H1 (cell line): Measurements from ENCODE around the gene TFCP2. TPM values are rescaled to one million over a fixed set of nuclear protein-coding genes. Genes with fewer than 3 reads are reported as not detected.

Experiments used
- CTCF ChIA-PET: fragments of 300-600 bp; sonication (Branson Sonifier 250); formaldehyde crosslinking; loops from one replicate; lab custom pipeline; 2021; ENCODE audit not compliant: partially characterized antibody; lab: Charles Lee
- POLR2A ChIA-PET: fragments of 300-600 bp; sonication (Branson Sonifier 250); formaldehyde crosslinking; loops from one replicate; lab custom pipeline; 2021; ENCODE audit warnings: inconsistent platforms; ENCODE audit not compliant: partially characterized antibody; lab: Charles Lee
- DNase-seq, 2 experiments: peaks; one replicate each; pipeline versions ENCODE4 v3.0.0 to v3.0.0-alpha.2; 2010 to 2022; ENCODE audit warnings: low spot score in 2 of 2, low read depth in 1 of 2, mixed read lengths in 1 of 2
- FAIRE-seq: peaks from 2 replicates; lab custom pipeline; 2011; peaks lifted over from hg19 to GRCh38; lab: Jason Lieb, UNC
- H2AFZ ChIP-seq: 2 replicates; pipeline ENCODE4 v1.8.1; 2012; ENCODE audit warnings: low read length, inconsistent platforms
- H2AK5ac ChIP-seq: 2 replicates; pipeline ENCODE4 v1.6.1; 2013; ENCODE audit warnings: low read depth, low read length
- H2BK120ac ChIP-seq: replicated peaks from 2 replicates; pipeline ENCODE3; 2013; ENCODE audit warnings: low read depth, low read length, inconsistent platforms
- H2BK12ac ChIP-seq: 2 replicates; pipeline ENCODE4 v1.6.1; 2013; ENCODE audit warnings: low read depth, low read length
- H2BK15ac ChIP-seq: 2 replicates; pipeline ENCODE4 v1.6.1; 2013; ENCODE audit warnings: low read length
- H2BK20ac ChIP-seq: 2 replicates; pipeline ENCODE4 v1.6.1; 2013; ENCODE audit warnings: low read length
- H2BK5ac ChIP-seq: 2 replicates; pipeline ENCODE4 v1.6.1; 2013; ENCODE audit warnings: low read depth, low read length
- H3K14ac ChIP-seq: 2 replicates; pipeline ENCODE4 v1.6.1; 2013; ENCODE audit warnings: inconsistent platforms; ENCODE audit not compliant: insufficient read length
- H3K18ac ChIP-seq: 2 replicates; pipeline ENCODE4 v1.6.1; 2013; ENCODE audit warnings: low read length; ENCODE audit errors: extremely low read depth
- H3K23ac ChIP-seq: 2 replicates; pipeline ENCODE4 v1.6.1; 2013; ENCODE audit warnings: inconsistent platforms; ENCODE audit not compliant: insufficient read length
- H3K23me2 ChIP-seq: 2 replicates; pipeline ENCODE4 v1.6.1; 2013; ENCODE audit warnings: low read depth, low read length
- H3K27ac ChIP-seq: 2 replicates; pipeline ENCODE4 v1.6.1; 2011; ENCODE audit warnings: low read depth, low read length, inconsistent platforms
- H3K27me3 ChIP-seq, 4 experiments: replicated peaks in 1 of 4; 1 replicate in 1 of 4; 2 replicates in 3 of 4; pipeline versions ENCODE4 v1.6.1 to v1.8.1; 2011 to 2013; ENCODE audit warnings: low read length in 3 of 4, mild to moderate bottlenecking in 3 of 4, inconsistent platforms in 2 of 4, mixed read lengths in 2 of 4, moderate library complexity in 1 of 4; ENCODE audit not compliant: control insufficient read depth in 3 of 4, insufficient read depth in 3 of 4; ENCODE audit errors: extremely low read depth in 1 of 4
- H3K36me3 ChIP-seq, 4 experiments: 2 replicates each; pipeline versions ENCODE4 v1.6.1 to v1.8.1; 2011 to 2013; ENCODE audit warnings: mild to moderate bottlenecking in 4 of 4, low read length in 3 of 4, moderate library complexity in 2 of 4, control low read depth in 1 of 4, inconsistent platforms in 1 of 4; ENCODE audit not compliant: insufficient read depth in 4 of 4, control insufficient read depth in 2 of 4
- H3K4ac ChIP-seq: replicated peaks from 2 replicates; pipeline ENCODE3; 2013; ENCODE audit warnings: low read length, low read depth, mixed read lengths, inconsistent platforms; ENCODE audit not compliant: insufficient read length
- H3K4me1 ChIP-seq, 4 experiments: replicated peaks in 1 of 4; 1 replicate in 1 of 4; 2 replicates in 3 of 4; pipeline versions ENCODE4 v1.6.1 to v1.8.1; 2011 to 2013; ENCODE audit warnings: low read length in 3 of 4, inconsistent platforms in 2 of 4, mixed read lengths in 1 of 4; ENCODE audit not compliant: insufficient read depth in 4 of 4, control insufficient read depth in 3 of 4
- H3K4me2 ChIP-seq, 2 experiments: 2 replicates each; pipeline versions ENCODE4 v1.6.1 to v1.8.1; 2011 to 2013; ENCODE audit warnings: low read depth in 2 of 2, low read length in 2 of 2, control low read depth in 1 of 2, inconsistent platforms in 1 of 2, mild to moderate bottlenecking in 1 of 2; ENCODE audit not compliant: insufficient read depth in 1 of 2
- H3K4me3 ChIP-seq, 4 experiments: fragments of 200-600, 300-600 bp in 1 of 4; sonication (generic), shearing (Covaris generic), sonication (Bioruptor Twin) in 1 of 4; 2 replicates each; pipeline versions ENCODE4 v1.5.1 to v1.8.1; 2011 to 2016; ENCODE audit warnings: low read length in 4 of 4, low read depth in 3 of 4, control low read depth in 2 of 4, inconsistent platforms in 2 of 4, mild to moderate bottlenecking in 2 of 4, mixed read lengths in 1 of 4, moderate library complexity in 1 of 4; ENCODE audit not compliant: insufficient read depth in 2 of 4; ENCODE audit errors: extremely low read depth in 1 of 4
- H3K56ac ChIP-seq: replicated peaks from 2 replicates; pipeline ENCODE3; 2013; ENCODE audit warnings: low read depth, mild to moderate bottlenecking, mixed read lengths, low read length, inconsistent platforms; ENCODE audit not compliant: insufficient read length
- H3K79me1 ChIP-seq: 2 replicates; pipeline ENCODE4 v1.6.1; 2013; ENCODE audit warnings: low read depth, low read length, control low read depth
- H3K79me2 ChIP-seq, 2 experiments: 2 replicates each; pipeline versions ENCODE4 v1.6.1 to v1.8.1; 2012 to 2013; ENCODE audit warnings: low read length in 2 of 2, mild to moderate bottlenecking in 2 of 2, inconsistent platforms in 1 of 2; ENCODE audit not compliant: insufficient read depth in 2 of 2, control insufficient read depth in 1 of 2
- H3K9ac ChIP-seq, 4 experiments: replicated peaks in 1 of 4; 1 replicate in 1 of 4; 2 replicates in 3 of 4; pipeline versions ENCODE4 v1.6.1 to v1.8.1; 2011 to 2013; ENCODE audit warnings: low read depth in 3 of 4, low read length in 3 of 4, control low read depth in 2 of 4, mild to moderate bottlenecking in 2 of 4, moderate library complexity in 2 of 4, inconsistent platforms in 1 of 4; ENCODE audit errors: extremely low read depth in 1 of 4
- H3K9me3 ChIP-seq, 2 experiments: 2 replicates each; pipeline versions ENCODE4 v1.6.1 to v1.8.1; 2012 to 2013; ENCODE audit warnings: mild to moderate bottlenecking in 2 of 2, moderate library complexity in 2 of 2, control low read depth in 1 of 2, inconsistent platforms in 1 of 2, low read depth in 1 of 2, low read length in 1 of 2, mixed read lengths in 1 of 2; ENCODE audit not compliant: insufficient read depth in 2 of 2
- H4K20me1 ChIP-seq, 2 experiments: replicated peaks in 1 of 2; 2 replicates each; pipeline versions ENCODE3 to v1.8.1; 2011 to 2013; ENCODE audit warnings: inconsistent platforms in 2 of 2, low read length in 2 of 2, mild to moderate bottlenecking in 1 of 2; ENCODE audit not compliant: insufficient read depth in 2 of 2, control insufficient read depth in 1 of 2
- H4K5ac ChIP-seq: 2 replicates; pipeline ENCODE4 v1.6.1; 2013; ENCODE audit warnings: low read length, low read depth, mixed read lengths, inconsistent platforms; ENCODE audit not compliant: insufficient read length
- H4K8ac ChIP-seq: 2 replicates; pipeline ENCODE4 v1.8.0; 2013; ENCODE audit warnings: mild to moderate bottlenecking, moderate library complexity, low read length, inconsistent platforms; ENCODE audit not compliant: insufficient read depth; ENCODE audit errors: extremely low read depth
- H4K91ac ChIP-seq: replicated peaks from 2 replicates; pipeline ENCODE3; 2013; ENCODE audit warnings: low read length, mixed read lengths, inconsistent platforms; ENCODE audit not compliant: insufficient read length
- ASH2L ChIP-seq: fragments of 200-600, 300-600 bp; sonication (generic); IDR thresholded peaks from one replicate; pipeline ENCODE4 v1.7.1; 2017; ENCODE audit warnings: low read length
- KDM4A ChIP-seq: IDR thresholded peaks from one replicate; pipeline ENCODE4 v1.7.1; 2012; ENCODE audit warnings: low read depth, mild to moderate bottlenecking, moderate library complexity, low read length, inconsistent platforms; ENCODE audit not compliant: severe bottlenecking
- RFX5 ChIP-seq: IDR thresholded peaks from 2 replicates; pipeline ENCODE4 v1.6.1; 2011; ENCODE audit warnings: low read depth, low read length, improper control_type of control experiment, borderline replicate concordance
- TBP ChIP-seq: IDR thresholded peaks from 2 replicates; pipeline ENCODE4 v1.6.1; 2011; ENCODE audit warnings: low read depth, low read length, improper control_type of control experiment
- WGBS, 2 experiments: shearing (Covaris generic) in 1 of 2; methylation state at CpG; one replicate each; pipeline versions ENCODE4 v1.1.6 to v1.1.7; 2013 to 2015; ENCODE audit warnings: low lambda C conversion rate in 2 of 2, mixed read lengths in 2 of 2, inconsistent platforms in 1 of 2, low coverage in 1 of 2, missing lambda C conversion rate in 1 of 2; ENCODE audit not compliant: insufficient replicate concordance in 2 of 2, insufficient coverage in 1 of 2, insufficient read length in 1 of 2; ENCODE audit errors: extremely low coverage in 1 of 2, missing lambda C conversion rate in 1 of 2; 5-methylcytosine and 5-hydroxymethylcytosine counted together
- polyA plus RNA-seq, 7 experiments: library from polyadenylated mRNA; depleted of rRNA in 3 of 7; stranded (reverse) in 5 of 7; unstranded in 2 of 7; fragments of >200 nt in 5 of 7; fragments of 200-250 nt in 2 of 7; gene quantifications; 1 replicate in 5 of 7; 2 replicates in 1 of 7; 4 replicates in 1 of 7; pipeline versions ENCODE4 v1.2.1 to v1.2.3, GENCODE V29; 2011 to 2013; ENCODE audit warnings: missing spikeins in 2 of 7, mixed read lengths in 2 of 7
- total RNA-seq: library from RNA; stranded (reverse); fragmentation: NEBNext Ultra II Directional; extraction: Animal tissue kit (Norgen Biotek cat#: 25700); gene quantifications from 2 replicates; pipeline ENCODE4 v1.2.1, GENCODE V29; 2021

TFCP2 gene
- total and polyA plus RNA-seq, 2 of the 8 experiments (the other 6 are each of a cell fraction or from before 2014, with no cell fraction given), result 19.8 to 49.2 TPM

- H2BK120ac ChIP-seq, result no peak overlapping the region
- no peak overlapping the region for H2BK5ac ChIP-seq
- no peaks in the 10 kb centered on the region for H3K27me3 ChIP-seq
- no peaks in the 10 kb centered on the region for H3K79me2 ChIP-seq
- CTCF ChIA-PET, result no interaction called here
- 88% methylated on average over 5 of the region's 5 CpGs; no CpG with 5 or more reads in 1 of the 2 experiments for WGBS, 2 experiments
- TF ChIP-seq TBP (no peak), RFX5 (no peak), KDM4A (no peak), ASH2L (no peak)
- TF ChIP-seq, all 59 proteins: peak for 0
- Histone ChIP-seq H3K79me1 (no peaks in the 10 kb centered on the region), H2AFZ (no peak overlapping the region), H3K4me3 (no peak overlapping the region), H3K4me1 (no peaks in the 10 kb centered on the region), H3K23me2 (no peaks in the 10 kb centered on the region), H4K91ac (no peak overlapping the region), H2AK5ac (no peak overlapping the region), H3K23ac (no peak overlapping the region), H3K4me2 (no peak overlapping the region), H3K9ac (no peak overlapping the region), H3K9me3 (no peaks in the 10 kb centered on the region), H4K20me1 (no peaks in the 10 kb centered on the region), H3K36me3 (no peaks in the 10 kb centered on the region), H2BK20ac (no peak overlapping the region), H3K18ac (no peak overlapping the region), H3K14ac (no peak overlapping the region), H2BK15ac (no peak overlapping the region), H3K56ac (no peak overlapping the region), H3K27ac (no peak overlapping the region), H3K4ac (no peak overlapping the region), H2BK12ac (no peak overlapping the region), H4K5ac (no peak overlapping the region), H4K8ac (no peak overlapping the region)
- FAIRE-seq (no peak), DNase-seq (no peak)
- POLR2A ChIA-PET, result no interaction called here
Measured at GRCh38 chr12:51181558-51181957, 8.6 kb upstream of the TFCP2 start.
